ACC112 (cell line): ENCODE results near the gene GIPC1.

Source experiments
- H2AFZ ChIP-seq: fragments of 200-600 bp; sonication (generic); one replicate; pipeline ENCODE4 v1.6.0; 2017; ENCODE audit warnings: antibody characterized with exemption, low read length; ENCODE audit not compliant: unreplicated experiment
- H3K27ac ChIP-seq: fragments of 200-600 bp; sonication (generic); 2 replicates; pipeline ENCODE4 v1.5.1; 2014; ENCODE audit warnings: low read depth, mild to moderate bottlenecking, antibody characterized with exemption, low read length, moderate library complexity
- H3K27me3 ChIP-seq: fragments of 200-600 bp; sonication (generic); 2 replicates; pipeline ENCODE4 v1.6.1; 2014; ENCODE audit warnings: mild to moderate bottlenecking, antibody characterized with exemption, low read length, moderate library complexity, mixed read lengths; ENCODE audit not compliant: insufficient read depth
- H3K36me3 ChIP-seq: fragments of 200-600 bp; sonication (generic); 2 replicates; pipeline ENCODE4 v1.6.1; 2016; ENCODE audit warnings: mild to moderate bottlenecking, antibody characterized with exemption, low read length, moderate library complexity, mixed read lengths; ENCODE audit not compliant: insufficient read depth
- H3K4me1 ChIP-seq: fragments of 200-600 bp; sonication (generic); one replicate; pipeline ENCODE4 v1.6.1; 2016; ENCODE audit warnings: low read length, mixed read lengths; ENCODE audit not compliant: insufficient read depth, unreplicated experiment, control insufficient read depth
- H3K4me3 ChIP-seq: fragments of 200-600 bp; sonication (generic); 2 replicates; pipeline ENCODE4 v1.5.1; 2014; ENCODE audit warnings: mild to moderate bottlenecking, low read depth, low read length
- H3K79me2 ChIP-seq: fragments of 200-600 bp; sonication (generic); one replicate; pipeline ENCODE4 v1.6.0; 2016; ENCODE audit warnings: low read length; ENCODE audit not compliant: control insufficient read depth, unreplicated experiment, insufficient read depth

GIPC1 gene

GRCh38 chr19:14530506-14530905 lies 34.6 kb upstream of the GIPC1 start:
- Histone ChIP-seq H3K27ac (no peak overlapping the region), H3K27me3 (no peaks in the 10 kb centered on the region), H3K4me3 (peak overlapping the region; percentile 100), H3K36me3 (no peaks in the 10 kb centered on the region), H2AFZ (no peak overlapping the region), H3K79me2 (peaks cover 16% of the 10 kb centered on the region), H3K4me1 (peaks cover 12% of the 10 kb centered on the region)

GRCh38 chr19:14530005-14530348 lies 34.0 kb upstream of the GIPC1 start:
- Histone ChIP-seq H3K4me1 (peaks cover 12% of the 10 kb centered on the region), H3K27ac (no peak overlapping the region), H3K79me2 (peaks cover 16% of the 10 kb centered on the region), H2AFZ (peak overlapping the region; percentile 62), H3K27me3 (no peaks in the 10 kb centered on the region), H3K36me3 (no peaks in the 10 kb centered on the region), H3K4me3 (peak overlapping the region; percentile 100)

GRCh38 chr19:14529254-14530004 lies 33.5 kb upstream of the GIPC1 start, which contains the start of gene TECR:
Gene TECR (plus strand): TSS chr19:14529594. CDS start chr19:14529697, 103 bp downstream.
- H3K4me3 ChIP-seq, result peak within 1 kb of the TSS; percentile 100
- H3K36me3 ChIP-seq, result no peaks in the 10 kb centered on the region
- H2AFZ ChIP-seq, result peak within 1 kb of the TSS; percentile 93
- no peaks in the 10 kb centered on the region for H3K27me3 ChIP-seq
- H3K79me2 ChIP-seq, result peaks cover 16% of the 10 kb centered on the region
- H3K4me1 ChIP-seq, result peaks cover 12% of the 10 kb centered on the region
- H3K27ac ChIP-seq, result peak within 1 kb of the TSS; percentile 29; the same call in 1 of the 2 replicates

GRCh38 chr19:14528419-14529253 lies 32.7 kb upstream of the GIPC1 start:
- Histone ChIP-seq H3K4me3 (peak overlapping the region; percentile 100), H3K27me3 (no peaks in the 10 kb centered on the region), H3K79me2 (peaks cover 16% of the 10 kb centered on the region), H2AFZ (peak overlapping the region; percentile 93), H3K27ac (no peak overlapping the region), H3K36me3 (no peaks in the 10 kb centered on the region), H3K4me1 (peaks cover 12% of the 10 kb centered on the region)

- Histone ChIP-seq H3K27me3 (no peaks in the 10 kb centered on the region), H3K79me2 (peaks cover 13% of the 10 kb centered on the region), H3K27ac (no peak overlapping the region), H3K4me3 (no peak overlapping the region), H3K4me1 (peaks cover 12% of the 10 kb centered on the region), H2AFZ (no peak overlapping the region), H3K36me3 (no peaks in the 10 kb centered on the region)
These were observed 30.5 kb upstream of the GIPC1 start for GRCh38 chr19:14526423-14526822.

- H3K79me2 ChIP-seq, result peaks cover 8% of the 10 kb centered on the region
- H3K27ac ChIP-seq, result no peak overlapping the region
- no peak overlapping the region for H3K4me3 ChIP-seq
- no peak overlapping the region for H2AFZ ChIP-seq
- H3K4me1 ChIP-seq, result peaks cover 11% of the 10 kb centered on the region
- H3K27me3 ChIP-seq, result no peaks in the 10 kb centered on the region
- H3K36me3 ChIP-seq, result no peaks in the 10 kb centered on the region
These were observed 29.8 kb upstream of the GIPC1 start for GRCh38 chr19:14525729-14526128.

- Histone ChIP-seq H3K27me3 (no peaks in the 10 kb centered on the region), H3K27ac (peak overlapping the region; percentile 64)
These were observed 24.6 kb upstream of the GIPC1 start for GRCh38 chr19:14520543-14520942.

GRCh38 chr19:14519860-14520407 lies 24.0 kb upstream of the GIPC1 start:
- peak overlapping the region; percentile 64 for H3K27ac ChIP-seq

More at GRCh38 chr19:14520543-14520942, 24.6 kb upstream of the GIPC1 start:
- H2AFZ ChIP-seq, result no peak overlapping the region
- H3K4me1 ChIP-seq, result peaks cover 22% of the 10 kb centered on the region
- peaks cover 9% of the 10 kb centered on the region; the same call in 1 of the 2 replicates for H3K36me3 ChIP-seq
- H3K4me3 ChIP-seq, result no peak overlapping the region
- peaks cover 25% of the 10 kb centered on the region for H3K79me2 ChIP-seq

GRCh38 chr19:14519245-14519859 lies 23.4 kb upstream of the GIPC1 start:
- Histone ChIP-seq H3K27me3 (no peaks in the 10 kb centered on the region), H2AFZ (no peak overlapping the region), H3K36me3 (peaks cover 20% of the 10 kb centered on the region), H3K27ac (peak overlapping the region; percentile 64), H3K4me3 (no peak overlapping the region), H3K4me1 (peaks cover 29% of the 10 kb centered on the region), H3K79me2 (peaks cover 34% of the 10 kb centered on the region)

More at GRCh38 chr19:14519860-14520407, 24.0 kb upstream of the GIPC1 start:
- Histone ChIP-seq H3K4me3 (no peak overlapping the region), H3K36me3 (peaks cover 15% of the 10 kb centered on the region), H2AFZ (no peak overlapping the region), H3K4me1 (peaks cover 28% of the 10 kb centered on the region), H3K27me3 (no peaks in the 10 kb centered on the region), H3K79me2 (peaks cover 30% of the 10 kb centered on the region)

- H2AFZ ChIP-seq, result peak within 1 kb of the TSS; percentile 68
- H3K79me2 ChIP-seq, result peaks cover 34% of the 10 kb centered on the region
- H3K4me3 ChIP-seq, result peak within 1 kb of the TSS; percentile 99
- peaks cover 21% of the 10 kb centered on the region for H3K36me3 ChIP-seq
- no peaks in the 10 kb centered on the region for H3K27me3 ChIP-seq
- H3K27ac ChIP-seq, result peak within 1 kb of the TSS; percentile 91
- H3K4me1 ChIP-seq, result peaks cover 29% of the 10 kb centered on the region
These were observed 22.0 kb upstream of the GIPC1 start, which contains the start of gene DNAJB1 for GRCh38 chr19:14517840-14518505. Gene DNAJB1 (minus strand): TSS chr19:14518397. CDS start chr19:14518349, 48 bp downstream.
